Psoas muscle (tissue), 8 donors: ENCODE data around the gene IDI2. TPM values are rescaled to one million over a fixed set of nuclear protein-coding genes. Genes with fewer than 3 reads are reported as not detected.
A peak's percentile ranks its signal among the peaks of the same experiment; 100 is the strongest.

Experiments
- ATAC-seq, 4 donors: fragments of 200-7000 bp; cut with Tn5 transposase; one replicate each; pipeline ENCODE4 v1.9.1; 2020; ENCODE audit warnings: moderate library complexity in 3 of 4, mild to moderate bottlenecking in 2 of 4
- DNase-seq, 2 donors: peaks; one replicate each; pipeline ENCODE4 v3.0.0-alpha.2; 2020
- H3K27ac ChIP-seq: fragments of 200-600 bp; one replicate; pipeline ENCODE4 v1.8.0; 2022
- H3K27me3 ChIP-seq, 3 donors: fragments of 200-600 bp in 1 of 3; one replicate each; pipeline versions ENCODE4 v1.6.1 to v1.8.0; 2013 to 2022; ENCODE audit warnings: low read length in 2 of 3, mild to moderate bottlenecking in 2 of 3, moderate library complexity in 1 of 3; ENCODE audit not compliant: insufficient read depth in 3 of 3
- H3K36me3 ChIP-seq, 2 donors: fragments of 200-600 bp in 1 of 2; one replicate each; pipeline versions ENCODE4 v1.6.1 to v1.8.0; 2013 to 2022; ENCODE audit warnings: low read depth in 1 of 2, mild to moderate bottlenecking in 1 of 2, moderate library complexity in 1 of 2; ENCODE audit not compliant: insufficient read depth in 1 of 2
- H3K4me1 ChIP-seq: fragments of 200-600 bp; one replicate; pipeline ENCODE4 v1.8.0; 2022
- H3K4me3 ChIP-seq: fragments of 200-600 bp; one replicate; pipeline ENCODE4 v1.8.0; 2022; ENCODE audit warnings: mild to moderate bottlenecking
- H3K9me3 ChIP-seq: fragments of 200-600 bp; one replicate; pipeline ENCODE4 v1.8.0; 2022
- WGBS, 3 donors: extraction: QIAGEN DNeasy Blood & Tissue Kit; methylation state at CpG; one replicate each; pipeline versions ENCODE4 v1.1.6 to v1.1.7; 2013; 5-methylcytosine and 5-hydroxymethylcytosine counted together
- intact Hi-C, 2 donors: fragments of 100-400 bp; cut with DNase I; formaldehyde crosslinking; loops; one replicate each; pipeline versions ENCODE4 v1.11.0 to v1.14.2; 2022
- long read RNA-seq, 2 donors: library from polyadenylated mRNA; unstranded; transcript quantifications; one replicate each; pipeline ENCODE4 v2.0.0, GENCODE V29; 2021
- polyA plus RNA-seq, 3 donors: library from polyadenylated mRNA; stranded (reverse); fragments of 200-250 nt; gene quantifications; one replicate each; pipeline ENCODE4 v1.2.3, GENCODE V29; 2013
- total RNA-seq, 4 donors: library from RNA; stranded (reverse); fragmentation: NEBNext Ultra II Directional in 2 of 4; extraction: Animal tissue kit (Norgen Biotek cat#: 25700) in 2 of 4; gene quantifications; one replicate each; pipeline versions ENCODE4 v1.2.1 to v1.2.4, GENCODE V29; 2021 to 2023
- TF ChIP-seq, protein P1 (sequence below): fragments of 200-600 bp; IDR thresholded peaks from one replicate; pipeline ENCODE4 v1.8.0; 2022; ENCODE audit warnings: antibody characterized with exemption
- donor health status: healthy with polysubstance abuse.
- donor health status: DM: no; HTN: no; CAD: no; lungs with moderate emphysema.
- donor health status: Bipolar disorder and iron deficiency.
- donor health status: healthy.
- donor health status: DM: yes; HTN: yes; CAD: no.
- donor health status: DM: no; HTN: no; CAD: no.
- donor health status: DM: no; HTN: no; CAD: no.
- donor health status: DM: yes; HTN: yes; CAD: no.

The IDI2 gene
- total RNA-seq (100 to 1,000 TPM; 107 to 182 (median 144) TPM), polyA plus RNA-seq (100 to 1,000 TPM in 2 of 3 donors, 10 to 100 TPM in 1; 16.6 to 180 (median 133) TPM)
- long read RNA-seq, donor 1, transcript IDI2-201 (5 exons, 1,359 nt) = major isoform, 109 of 123 reads
- long read RNA-seq, donor 1, partial matches to known transcripts = 2 of 123 reads
- long read RNA-seq, donor 1, other reads (novel, unspliced or antisense) = 12 of 123 reads
- long read RNA-seq, donor 2, transcript IDI2-201 (5 exons, 1,359 nt) = major isoform, 249 of 287 reads
- long read RNA-seq, donor 2, partial matches to known transcripts = 12 of 287 reads
- long read RNA-seq, donor 2, other reads (novel, unspliced or antisense) = 26 of 287 reads

DNA sequence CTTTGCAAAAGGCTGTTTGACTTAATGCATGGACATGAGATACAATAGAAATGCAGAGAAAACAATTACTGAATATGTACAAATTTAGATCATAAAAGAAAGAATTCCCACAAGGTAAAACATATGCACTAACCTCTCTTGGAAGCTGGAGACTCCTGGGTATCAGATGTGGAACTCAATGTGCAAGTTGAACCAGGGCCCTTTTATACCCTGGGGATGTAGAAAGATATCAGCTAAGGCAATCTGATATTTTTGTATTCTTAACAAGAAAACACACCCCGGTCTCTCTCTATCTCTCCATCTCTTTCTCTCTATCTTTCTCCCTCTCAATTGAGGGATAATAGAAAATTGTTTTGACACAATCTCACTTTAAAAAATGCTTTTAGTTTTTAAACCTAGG lies at the start of gene IDI2:
Gene IDI2, minus strand, starts transcription at position 177 of the 400 bp plus-strand sequence. CDS start 1,136 bp downstream, outside the sequence.
- TF ChIP-seq, protein P1, sequence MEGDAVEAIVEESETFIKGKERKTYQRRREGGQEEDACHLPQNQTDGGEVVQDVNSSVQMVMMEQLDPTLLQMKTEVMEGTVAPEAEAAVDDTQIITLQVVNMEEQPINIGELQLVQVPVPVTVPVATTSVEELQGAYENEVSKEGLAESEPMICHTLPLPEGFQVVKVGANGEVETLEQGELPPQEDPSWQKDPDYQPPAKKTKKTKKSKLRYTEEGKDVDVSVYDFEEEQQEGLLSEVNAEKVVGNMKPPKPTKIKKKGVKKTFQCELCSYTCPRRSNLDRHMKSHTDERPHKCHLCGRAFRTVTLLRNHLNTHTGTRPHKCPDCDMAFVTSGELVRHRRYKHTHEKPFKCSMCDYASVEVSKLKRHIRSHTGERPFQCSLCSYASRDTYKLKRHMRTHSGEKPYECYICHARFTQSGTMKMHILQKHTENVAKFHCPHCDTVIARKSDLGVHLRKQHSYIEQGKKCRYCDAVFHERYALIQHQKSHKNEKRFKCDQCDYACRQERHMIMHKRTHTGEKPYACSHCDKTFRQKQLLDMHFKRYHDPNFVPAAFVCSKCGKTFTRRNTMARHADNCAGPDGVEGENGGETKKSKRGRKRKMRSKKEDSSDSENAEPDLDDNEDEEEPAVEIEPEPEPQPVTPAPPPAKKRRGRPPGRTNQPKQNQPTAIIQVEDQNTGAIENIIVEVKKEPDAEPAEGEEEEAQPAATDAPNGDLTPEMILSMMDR = no peak
- no peaks in the 10 kb centered on the region for H3K27me3 ChIP-seq
- H3K4me3 ChIP-seq = peak within 1 kb of the TSS; percentile 58
- H3K9me3 ChIP-seq = no peaks in the 10 kb centered on the region
- intact Hi-C loops = loop anchor here in 1 of 2 donors (2.0 kb wide), 1 partner anchor 45 kb away; no protein-coding TSS in a partner anchor
- H3K36me3 ChIP-seq = peaks cover 3 to 17% of the 10 kb centered on the region in 2 donors
- WGBS, 3 donors = 17 to 33% (median 26%) methylated on average over 1 of the region's 1 CpG
- peaks cover 26% of the 10 kb centered on the region for H3K4me1 ChIP-seq
- peak within 1 kb of the TSS; percentile 88 for H3K27ac ChIP-seq
- ATAC-seq (peak; percentile 38 to 73 (median 42)), DNase-seq (no peak)

DNA sequence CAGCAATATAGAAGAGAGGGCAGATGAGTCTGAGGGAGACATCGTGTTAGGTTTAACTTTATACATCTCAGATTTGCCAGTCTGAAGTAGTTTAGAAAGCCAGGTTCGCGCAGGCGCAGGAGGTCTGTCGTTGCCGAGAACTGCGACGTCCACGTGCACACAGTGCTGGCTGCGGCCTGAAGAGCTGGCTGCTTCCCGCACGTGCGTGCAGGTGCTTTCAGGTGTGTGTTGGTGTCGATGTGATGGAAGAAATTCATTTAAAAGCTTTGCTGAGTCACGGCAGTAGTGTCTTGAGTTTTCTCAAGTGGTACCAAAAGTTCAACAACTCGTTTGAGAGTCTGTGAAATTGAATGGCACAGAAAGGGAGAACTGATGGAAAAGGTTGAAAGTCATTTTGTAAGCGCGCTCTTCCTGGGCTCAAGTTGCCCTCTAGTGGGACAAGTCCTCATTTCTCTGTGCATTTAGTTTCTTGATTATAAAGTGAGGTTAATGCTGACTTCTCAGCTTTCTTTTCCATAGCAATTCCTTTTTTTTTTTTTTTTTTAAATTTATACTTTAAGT lies 49.2 kb upstream of the IDI2 start:
- no peak for DNase-seq
- TF ChIP-seq, protein P1 = peak; percentile 12
- intact Hi-C loops = no loop called here
- H3K4me3 ChIP-seq = no peak overlapping the region
- ATAC-seq = peak in 1 of 4 donors; percentile 67
- WGBS, 3 donors = 87 to 92% (median 89%) methylated on average over 18 of the region's 18 CpGs
- no peaks in the 10 kb centered on the region for H3K4me1 ChIP-seq
- H3K27me3 ChIP-seq = no peaks in the 10 kb centered on the region
- no peak overlapping the region for H3K27ac ChIP-seq
- H3K36me3 ChIP-seq = peaks cover 5 to 59% of the 10 kb centered on the region in 2 donors
- no peaks in the 10 kb centered on the region for H3K9me3 ChIP-seq

DNA sequence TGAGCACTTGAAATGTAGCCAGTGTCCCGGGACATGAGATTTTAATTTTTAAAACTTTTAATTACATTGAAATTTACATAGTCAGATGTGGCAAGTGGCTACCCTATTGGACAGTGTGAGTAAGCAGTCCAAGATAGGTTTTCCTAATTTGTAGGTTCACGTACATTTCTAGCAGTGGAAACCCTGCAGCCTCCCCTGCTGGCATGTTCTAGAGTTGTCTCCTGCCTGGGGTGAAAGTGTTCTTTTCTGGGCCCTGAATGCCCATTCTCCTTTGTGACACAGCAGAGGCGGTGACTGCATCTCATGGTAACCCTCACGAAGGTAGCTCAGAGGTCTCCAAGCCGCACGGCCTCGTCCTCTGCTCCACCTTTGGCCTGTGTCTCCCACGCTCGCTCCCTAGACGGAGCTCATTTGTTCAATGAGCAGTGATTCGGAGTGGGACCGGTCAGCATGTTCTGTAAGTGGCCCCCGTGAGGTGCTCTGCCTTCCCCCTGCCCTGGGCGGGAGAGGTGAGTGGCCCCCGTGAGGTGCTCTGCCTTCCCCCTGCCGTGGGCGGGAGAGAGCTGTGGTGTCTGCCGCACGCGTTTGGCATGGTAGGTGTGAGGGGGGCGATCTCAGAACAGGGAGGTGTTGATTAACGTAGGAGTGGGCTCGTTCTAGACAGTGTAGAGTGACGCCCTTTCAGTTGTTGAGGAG lies 48.5 kb upstream of the IDI2 start:
- TF ChIP-seq, protein P1 = peak; percentile 9
- DNase-seq = no peak
- peaks cover 5 to 53% of the 10 kb centered on the region in 2 donors for H3K36me3 ChIP-seq

DNA sequence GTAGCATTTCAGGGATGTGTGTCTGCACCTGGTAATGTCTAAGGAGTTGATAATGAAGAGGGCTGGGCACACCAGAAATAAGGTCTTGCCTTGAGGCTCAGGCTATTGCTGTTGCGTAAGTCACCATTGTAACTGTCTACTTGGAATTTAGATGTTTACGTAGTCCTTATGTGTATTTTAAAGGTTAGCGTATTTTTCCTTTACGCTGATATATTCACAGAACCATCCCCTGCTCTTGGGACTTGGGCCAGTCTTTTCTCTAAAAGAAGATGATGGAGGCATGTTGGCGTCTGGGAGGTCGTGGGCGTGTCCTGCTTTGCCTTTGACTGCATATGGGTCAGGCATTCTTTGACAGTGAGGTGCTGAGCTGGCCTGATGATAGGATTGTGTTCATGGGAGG lies 45.3 kb upstream of the IDI2 start:
- Histone ChIP-seq H3K27me3 (no peaks in the 10 kb centered on the region), H3K4me3 (no peak overlapping the region), H3K9me3 (no peaks in the 10 kb centered on the region), H3K4me1 (no peaks in the 10 kb centered on the region), H3K27ac (no peak overlapping the region), H3K36me3 (peaks cover 5 to 27% of the 10 kb centered on the region in 2 donors)
- ATAC-seq = peak in 3 of 4 donors; percentile 44 to 59 (median 57)
- TF ChIP-seq, protein P1 = no peak
- intact Hi-C loops = loop anchor here in 1 of 2 donors (2.0 kb wide), 1 partner anchor 44 kb away; no protein-coding TSS in a partner anchor
- WGBS, 3 donors = 76 to 80% (median 79%) methylated on average over 7 of the region's 7 CpGs
- no peak for DNase-seq

More for the DNA sequence above, 48.5 kb upstream of the IDI2 start:
- peak in 2 of 4 donors; percentile 36 to 40 for ATAC-seq
- Histone ChIP-seq H3K27me3 (no peaks in the 10 kb centered on the region), H3K9me3 (no peaks in the 10 kb centered on the region), H3K4me3 (no peak overlapping the region), H3K4me1 (no peaks in the 10 kb centered on the region), H3K27ac (no peak overlapping the region)
- intact Hi-C loops = no loop called here
- WGBS, 3 donors = 89 to 94% (median 91%) methylated on average over 24 of the region's 24 CpGs
